ENCODE measurements around the gene RPS8.

GRCh38 chr1:44808063-44808937 lies 33.0 kb downstream of the RPS8 start, which contains the start of gene BTBD19:
- TF ChIP-seq CTCF (IDR thresholded peaks at IDR 0.05; ENCODE audit: poor library complexity) = no peak
- no peak for TF ChIP-seq EZH2 (IDR thresholded peaks at IDR 0.05; ENCODE audit: borderline replicate concordance)
